ENCODE results near the gene EIF3CL.
"Not testable (repeated sequence)": the region's sequence is repeated elsewhere in the genome, so short reads cannot be mapped to it uniquely, and the experiment has no call there.

- not testable (repeated sequence) for TF ChIP-seq REST (IDR thresholded peaks at IDR 0.05; ENCODE audit: low read depth, low read length); NFIC (IDR thresholded peaks at IDR 0.05; ENCODE audit: borderline replicate concordance); FOSL2 (IDR thresholded peaks at IDR 0.05; ENCODE audit: borderline replicate concordance, low read depth); POLR2AphosphoS5 (IDR thresholded peaks at IDR 0.05; ENCODE audit: low read depth, low read length)
- TF ChIP-seq, protein P1, sequence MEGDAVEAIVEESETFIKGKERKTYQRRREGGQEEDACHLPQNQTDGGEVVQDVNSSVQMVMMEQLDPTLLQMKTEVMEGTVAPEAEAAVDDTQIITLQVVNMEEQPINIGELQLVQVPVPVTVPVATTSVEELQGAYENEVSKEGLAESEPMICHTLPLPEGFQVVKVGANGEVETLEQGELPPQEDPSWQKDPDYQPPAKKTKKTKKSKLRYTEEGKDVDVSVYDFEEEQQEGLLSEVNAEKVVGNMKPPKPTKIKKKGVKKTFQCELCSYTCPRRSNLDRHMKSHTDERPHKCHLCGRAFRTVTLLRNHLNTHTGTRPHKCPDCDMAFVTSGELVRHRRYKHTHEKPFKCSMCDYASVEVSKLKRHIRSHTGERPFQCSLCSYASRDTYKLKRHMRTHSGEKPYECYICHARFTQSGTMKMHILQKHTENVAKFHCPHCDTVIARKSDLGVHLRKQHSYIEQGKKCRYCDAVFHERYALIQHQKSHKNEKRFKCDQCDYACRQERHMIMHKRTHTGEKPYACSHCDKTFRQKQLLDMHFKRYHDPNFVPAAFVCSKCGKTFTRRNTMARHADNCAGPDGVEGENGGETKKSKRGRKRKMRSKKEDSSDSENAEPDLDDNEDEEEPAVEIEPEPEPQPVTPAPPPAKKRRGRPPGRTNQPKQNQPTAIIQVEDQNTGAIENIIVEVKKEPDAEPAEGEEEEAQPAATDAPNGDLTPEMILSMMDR (IDR thresholded peaks at IDR 0.05): not testable (repeated sequence)
- TF ChIP-seq, protein P2, sequence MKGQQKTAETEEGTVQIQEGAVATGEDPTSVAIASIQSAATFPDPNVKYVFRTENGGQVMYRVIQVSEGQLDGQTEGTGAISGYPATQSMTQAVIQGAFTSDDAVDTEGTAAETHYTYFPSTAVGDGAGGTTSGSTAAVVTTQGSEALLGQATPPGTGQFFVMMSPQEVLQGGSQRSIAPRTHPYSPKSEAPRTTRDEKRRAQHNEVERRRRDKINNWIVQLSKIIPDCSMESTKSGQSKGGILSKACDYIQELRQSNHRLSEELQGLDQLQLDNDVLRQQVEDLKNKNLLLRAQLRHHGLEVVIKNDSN (IDR thresholded peaks at IDR 0.05; ENCODE audit: borderline replicate concordance, low read depth): not testable (repeated sequence)
Observed at GRCh38 chr16:28330232-28330631, 73.4 kb downstream of the EIF3CL start.
